ENCODE results near the gene MAP7D2. TPM values are rescaled to one million over a fixed set of nuclear protein-coding genes. Genes with fewer than 3 reads are reported as not detected.
A peak's percentile ranks its signal among the peaks of the same experiment; 100 is the strongest.
"Not testable (repeated sequence)": the region's sequence is repeated elsewhere in the genome, so short reads cannot be mapped to it uniquely, and the experiment has no call there.

Gene MAP7D2
- total RNA-seq (2022) (0.19 TPM in 1 of 2 replicates, not detected in the other), Bru-seq, nascent RNA (percentile 21 among the genes with signal in this experiment), BruChase-seq, experiment 1, labeled RNA remaining after a 6-hour chase (percentile 60 among the genes with signal in this experiment), BruChase-seq, experiment 2, labeled RNA remaining after a 2-hour chase (percentile 46 among the genes with signal in this experiment)
- long read RNA-seq, result 0 reads

GRCh38 chrX:20116577-20117240, at the start of gene MAP7D2:
Gene MAP7D2, minus strand, starts transcription at chrX:20116907. Its CDS starts 28 bp downstream, at chrX:20116879.
- TF ChIP-seq, protein P1, sequence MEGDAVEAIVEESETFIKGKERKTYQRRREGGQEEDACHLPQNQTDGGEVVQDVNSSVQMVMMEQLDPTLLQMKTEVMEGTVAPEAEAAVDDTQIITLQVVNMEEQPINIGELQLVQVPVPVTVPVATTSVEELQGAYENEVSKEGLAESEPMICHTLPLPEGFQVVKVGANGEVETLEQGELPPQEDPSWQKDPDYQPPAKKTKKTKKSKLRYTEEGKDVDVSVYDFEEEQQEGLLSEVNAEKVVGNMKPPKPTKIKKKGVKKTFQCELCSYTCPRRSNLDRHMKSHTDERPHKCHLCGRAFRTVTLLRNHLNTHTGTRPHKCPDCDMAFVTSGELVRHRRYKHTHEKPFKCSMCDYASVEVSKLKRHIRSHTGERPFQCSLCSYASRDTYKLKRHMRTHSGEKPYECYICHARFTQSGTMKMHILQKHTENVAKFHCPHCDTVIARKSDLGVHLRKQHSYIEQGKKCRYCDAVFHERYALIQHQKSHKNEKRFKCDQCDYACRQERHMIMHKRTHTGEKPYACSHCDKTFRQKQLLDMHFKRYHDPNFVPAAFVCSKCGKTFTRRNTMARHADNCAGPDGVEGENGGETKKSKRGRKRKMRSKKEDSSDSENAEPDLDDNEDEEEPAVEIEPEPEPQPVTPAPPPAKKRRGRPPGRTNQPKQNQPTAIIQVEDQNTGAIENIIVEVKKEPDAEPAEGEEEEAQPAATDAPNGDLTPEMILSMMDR (IDR thresholded peaks at IDR 0.05; ENCODE audit: unreplicated experiment), result no peak
- Mint-ChIP-seq H3K9me3 (ENCODE audit: unreplicated experiment) (no peaks in the 10 kb centered on the region), H3K27me3 (ENCODE audit: insufficient read depth, unreplicated experiment) (no peaks in the 10 kb centered on the region), H3K4me3 (ENCODE audit: unreplicated experiment) (no peak within 1 kb of the TSS), H3K36me3 (ENCODE audit: insufficient read depth, unreplicated experiment) (no peaks in the 10 kb centered on the region), H3K4me1 (ENCODE audit: insufficient read depth, unreplicated experiment) (peaks cover 11% of the 10 kb centered on the region), H3K27ac (ENCODE audit: low read depth, unreplicated experiment) (no peak within 1 kb of the TSS)
- DNase-seq (ENCODE audit: unreplicated experiment), result no peak
- POLR2A ChIA-PET, result no interaction called here
- intact Hi-C loops (cut with micrococcal nuclease), result no loop called here
- CTCF ChIA-PET, result no interaction called here
- no TSS peak for BruUV-seq (replicated peaks)

DNA sequence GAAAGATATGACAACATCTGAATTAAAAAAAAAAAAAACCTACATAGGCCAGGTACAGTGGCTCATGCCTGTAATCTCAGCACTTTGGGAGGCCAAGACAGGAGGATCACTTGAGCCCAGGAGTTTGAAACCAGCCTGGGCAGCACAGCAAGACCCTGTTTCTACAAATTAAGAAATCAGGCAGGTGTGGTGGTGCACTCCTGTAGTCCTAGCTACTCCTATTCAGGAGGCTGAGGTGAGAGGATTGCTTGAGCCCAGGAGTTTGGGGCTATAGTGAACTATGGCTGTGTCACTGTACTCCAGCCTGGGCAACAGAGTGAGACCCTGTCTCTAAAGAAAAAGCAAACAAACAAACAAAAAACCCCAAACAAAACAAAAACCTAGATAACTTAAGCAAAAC, 45.8 kb upstream of the MAP7D2 start:
- intact Hi-C loops (cut with micrococcal nuclease); H3K4me3 Mint-ChIP-seq (ENCODE audit: unreplicated experiment); H3K27ac Mint-ChIP-seq (ENCODE audit: low read depth, unreplicated experiment); BruUV-seq (replicated peaks); H3K4me1 Mint-ChIP-seq (ENCODE audit: insufficient read depth, unreplicated experiment); POLR2A ChIA-PET; CTCF ChIA-PET; DNase-seq (ENCODE audit: unreplicated experiment); H3K9me3 Mint-ChIP-seq (ENCODE audit: unreplicated experiment): not testable (repeated sequence)
- peaks cover 46% of the 10 kb centered on the region for H3K36me3 Mint-ChIP-seq (ENCODE audit: insufficient read depth, unreplicated experiment)
- H3K27me3 Mint-ChIP-seq (ENCODE audit: insufficient read depth, unreplicated experiment), result peaks cover 52% of the 10 kb centered on the region

DNA sequence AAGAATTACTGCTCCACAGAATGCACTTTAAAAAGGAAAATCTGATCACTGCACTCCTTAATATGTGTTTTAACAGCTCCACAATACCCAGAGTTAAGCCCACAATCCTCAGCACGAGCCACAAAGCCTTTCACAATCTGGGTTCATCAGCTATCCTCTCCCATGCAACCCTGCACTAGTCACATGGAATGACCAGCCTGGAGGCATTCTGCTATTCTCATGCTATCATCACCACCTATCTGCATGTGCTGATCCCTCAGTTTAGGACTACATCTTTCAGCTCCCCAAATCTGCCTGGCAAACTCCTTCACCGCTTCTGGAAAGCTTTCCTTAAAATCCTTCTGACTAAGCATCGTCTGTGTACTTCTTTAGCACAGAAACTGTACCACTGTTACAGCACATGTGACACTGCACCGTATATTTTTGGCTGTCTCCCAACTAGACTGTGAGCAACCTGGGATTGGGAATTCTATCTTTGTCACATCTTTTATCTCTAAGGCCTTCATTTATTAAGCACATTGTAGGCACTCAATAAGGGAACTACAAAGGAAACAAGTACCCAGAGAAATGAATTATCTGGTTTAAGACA, 43.2 kb upstream of the MAP7D2 start:
- Mint-ChIP-seq H3K36me3 (ENCODE audit: insufficient read depth, unreplicated experiment) (peaks cover 53% of the 10 kb centered on the region), H3K27me3 (ENCODE audit: insufficient read depth, unreplicated experiment) (peaks cover 55% of the 10 kb centered on the region), H3K9me3 (ENCODE audit: unreplicated experiment) (no peaks in the 10 kb centered on the region), H3K27ac (ENCODE audit: low read depth, unreplicated experiment) (no peak overlapping the region), H3K4me3 (ENCODE audit: unreplicated experiment) (no peak overlapping the region), H3K4me1 (ENCODE audit: insufficient read depth, unreplicated experiment) (no peaks in the 10 kb centered on the region)
- peak; percentile 4 for DNase-seq (ENCODE audit: unreplicated experiment)
- BruUV-seq (replicated peaks), result no TSS peak
- TF ChIP-seq, protein P1 (IDR thresholded peaks at IDR 0.05; ENCODE audit: unreplicated experiment), result no peak
- CTCF ChIA-PET, result interaction anchor here (0.8 to 1.1 kb wide), 2 partner anchors 10 to 18 kb away, joined by 3 read pairs; no protein-coding TSS in a partner anchor
- POLR2A ChIA-PET, result interaction anchor here (2.1 kb wide), 1 partner anchor 18 kb away, joined by 9 read pairs; the partner anchor contains the start of gene EIF1AX
- intact Hi-C loops (cut with micrococcal nuclease), result no loop called here

DNA sequence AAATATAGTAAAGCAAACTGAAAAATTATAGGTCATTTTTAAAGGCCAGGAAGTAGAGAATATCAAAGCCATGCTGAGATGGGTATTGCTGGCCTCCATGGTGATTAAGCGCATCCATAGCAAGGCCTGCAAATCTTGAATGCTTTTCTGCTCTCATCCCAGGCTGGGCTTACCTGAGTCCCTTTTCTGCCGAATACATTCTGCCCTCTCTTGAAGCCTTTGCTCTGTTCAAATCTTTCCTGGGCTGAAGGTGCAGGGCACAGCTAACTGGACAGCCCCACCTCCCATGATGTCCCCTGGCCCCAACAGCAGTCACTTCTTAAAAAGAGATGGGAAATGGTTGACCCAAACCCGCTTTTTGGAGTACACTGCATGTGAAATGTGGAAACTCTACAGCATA, 35.0 kb upstream of the MAP7D2 start:
- peaks cover 24% of the 10 kb centered on the region for H3K36me3 Mint-ChIP-seq (ENCODE audit: insufficient read depth, unreplicated experiment)
- CTCF ChIA-PET, result no interaction called here
- intact Hi-C loops (cut with micrococcal nuclease), result no loop called here
- POLR2A ChIA-PET, result interaction anchor here (1.2 kb wide), 1 partner anchor 8 kb away, joined by 4 read pairs; no protein-coding TSS in a partner anchor
- DNase-seq (ENCODE audit: unreplicated experiment), result no peak
- H3K4me3 Mint-ChIP-seq (ENCODE audit: unreplicated experiment), result no peak overlapping the region
- H3K27ac Mint-ChIP-seq (ENCODE audit: low read depth, unreplicated experiment), result no peak overlapping the region
- no peaks in the 10 kb centered on the region for H3K4me1 Mint-ChIP-seq (ENCODE audit: insufficient read depth, unreplicated experiment)
- H3K27me3 Mint-ChIP-seq (ENCODE audit: insufficient read depth, unreplicated experiment), result peaks cover 33% of the 10 kb centered on the region
- TF ChIP-seq, protein P1 (IDR thresholded peaks at IDR 0.05; ENCODE audit: unreplicated experiment), result no peak
- no peaks in the 10 kb centered on the region for H3K9me3 Mint-ChIP-seq (ENCODE audit: unreplicated experiment)
- no TSS peak for BruUV-seq (replicated peaks)
